ENCODE measurements around the gene KMT2B. TPM values are rescaled to one million over a fixed set of nuclear protein-coding genes. Genes with fewer than 3 reads are reported as not detected.

Gene KMT2B
- total and polyA plus RNA-seq, 8 donors, result 8.3 to 92.4 (median 18.9) TPM

GRCh38 chr19:35755550-35756376 is 38.0 kb downstream of the KMT2B start:
- 12 to 23% (median 17%) methylated on average over 28 to 74 of the region's 74 CpGs for WGBS, 5 donors
- peak; percentile 60 to 91 for DNase-seq
- H3K27me3 ChIP-seq, result peaks cover 0 to 16% (median 0%) of the 10 kb centered on the region in 3 donors
- TF ChIP-seq POLR2AphosphoS5 (IDR thresholded peaks at IDR 0.05) (peak; percentile 45 to 67 (median 65)), EP300 (IDR thresholded peaks at IDR 0.05) (peak; percentile 5), CTCF (IDR thresholded peaks at IDR 0.05) (no peak), POLR2A (IDR thresholded peaks at IDR 0.05) (peak in 1 of 4 donors; percentile 19)
- H3K4me3 ChIP-seq, result peak overlapping the region; percentile 74 to 90 (median 86)
- H3K4me1 ChIP-seq, result peaks cover 37 to 60% (median 49%) of the 10 kb centered on the region in 4 donors
- peak overlapping the region; percentile 72 to 99 (median 98) for H3K27ac ChIP-seq
- H3K9me3 ChIP-seq, result no peaks in the 10 kb centered on the region
- intact Hi-C loops (cut with DNase I; ENCODE audit: low total_unique reads), result no loop called here
- H3K36me3 ChIP-seq, result peaks cover 16 to 46% (median 34%) of the 10 kb centered on the region in 4 donors

GRCh38 chr19:35756377-35757230 is 38.8 kb downstream of the KMT2B start, which contains the start of gene HSPB6:
TSS of gene HSPB6 (minus strand) at chr19:35757029. CDS start at chr19:35757008, 21 bp downstream.
- Histone ChIP-seq H3K4me1 (peaks cover 40 to 62% (median 49%) of the 10 kb centered on the region in 4 donors), H3K4me3 (peak within 1 kb of the TSS; percentile 74 to 90 (median 86)), H3K27me3 (peaks cover 0 to 16% (median 0%) of the 10 kb centered on the region in 3 donors), H3K27ac (peak within 1 kb of the TSS; percentile 72 to 99 (median 98)), H3K9me3 (no peaks in the 10 kb centered on the region), H3K36me3 (peaks cover 16 to 47% (median 37%) of the 10 kb centered on the region in 4 donors)
- WGBS, 5 donors, result 6 to 13% (median 9%) methylated on average over 12 to 52 of the region's 52 CpGs
- TF ChIP-seq EP300 (IDR thresholded peaks at IDR 0.05) (no peak), POLR2AphosphoS5 (IDR thresholded peaks at IDR 0.05) (peak; percentile 86 to 94 (median 90)), POLR2A (IDR thresholded peaks at IDR 0.05) (peak in 1 of 4 donors; percentile 21), CTCF (IDR thresholded peaks at IDR 0.05) (no peak)
- intact Hi-C loops (cut with DNase I; ENCODE audit: low total_unique reads), result no loop called here
- peak; percentile 35 to 89 for DNase-seq

GRCh38 chr19:35757231-35757748 is 39.5 kb downstream of the KMT2B start:
- Histone ChIP-seq H3K9me3 (no peaks in the 10 kb centered on the region), H3K27me3 (peaks cover 0 to 16% (median 0%) of the 10 kb centered on the region in 3 donors), H3K4me1 (peaks cover 40 to 62% (median 49%) of the 10 kb centered on the region in 4 donors), H3K4me3 (peak overlapping the region; percentile 74 to 90 (median 86)), H3K27ac (peak overlapping the region; percentile 72 to 99 (median 98)), H3K36me3 (peaks cover 19 to 47% (median 37%) of the 10 kb centered on the region in 4 donors)
- DNase-seq, result peak; percentile 49 to 96
- intact Hi-C loops (cut with DNase I; ENCODE audit: low total_unique reads), result no loop called here
- TF ChIP-seq CTCF (IDR thresholded peaks at IDR 0.05), result no peak
- peak; percentile 93 for TF ChIP-seq EP300 (IDR thresholded peaks at IDR 0.05)
- peak in 1 of 4 donors; percentile 10 for TF ChIP-seq POLR2A (IDR thresholded peaks at IDR 0.05)
- TF ChIP-seq POLR2AphosphoS5 (IDR thresholded peaks at IDR 0.05), result peak; percentile 74 to 94 (median 79)
- 7 to 12% (median 9%) methylated on average over 14 to 19 of the region's 19 CpGs for WGBS, 5 donors
